NCI-H2227 treated with DMSO at 0.1 percent for 48 hours (cell line): ENCODE measurements around the gene ZACN.
"Not testable (repeated sequence)": the region's sequence is repeated elsewhere in the genome, so short reads cannot be mapped to it uniquely, and the experiment has no call there.

ENCODE experiments used
- DNase-seq: peaks from one replicate; lab custom pipeline; 2025; lab: John Stamatoyannopoulos, UW

ZACN gene

DNA sequence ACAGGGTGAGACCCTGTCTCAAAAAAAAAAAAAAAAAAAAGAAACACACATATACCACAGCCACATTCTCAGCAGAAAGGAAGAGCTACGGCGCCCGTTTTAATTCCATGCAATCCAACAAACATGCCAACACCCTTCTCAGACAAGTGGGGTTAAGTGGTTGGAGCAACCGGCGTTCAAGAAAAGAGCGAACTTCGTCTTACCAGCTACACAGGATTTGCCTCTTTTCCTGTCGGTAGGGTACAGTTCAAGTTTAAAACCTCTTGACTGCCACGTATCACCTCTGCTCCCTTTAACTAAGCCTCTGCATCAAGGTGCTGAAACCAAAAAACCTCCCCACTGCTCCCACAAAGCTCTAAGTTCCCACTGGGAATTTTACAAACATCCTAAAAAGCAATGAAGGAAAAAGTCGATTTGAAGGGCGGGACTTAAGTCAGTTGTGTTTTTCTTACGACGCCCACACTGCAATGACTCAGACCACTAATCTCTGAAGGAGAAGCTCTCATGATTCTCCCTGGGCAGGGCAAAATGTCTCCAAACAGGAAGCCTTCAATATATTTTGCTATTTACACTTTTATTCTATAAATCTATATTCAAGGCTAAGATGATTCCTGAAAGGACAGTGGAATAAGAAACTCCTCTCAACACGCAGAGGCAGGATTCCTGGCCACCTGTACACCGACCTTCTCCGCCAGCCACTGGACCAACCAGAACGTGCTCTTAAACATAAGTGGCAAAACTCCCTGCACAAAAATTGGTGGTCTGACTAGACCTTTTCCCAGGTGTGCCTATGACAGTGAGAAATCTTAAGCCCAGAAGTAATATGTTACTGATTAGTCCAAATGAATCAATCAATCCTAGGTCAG is 25.5 kb upstream of the ZACN start:
- no peak for DNase-seq

DNA sequence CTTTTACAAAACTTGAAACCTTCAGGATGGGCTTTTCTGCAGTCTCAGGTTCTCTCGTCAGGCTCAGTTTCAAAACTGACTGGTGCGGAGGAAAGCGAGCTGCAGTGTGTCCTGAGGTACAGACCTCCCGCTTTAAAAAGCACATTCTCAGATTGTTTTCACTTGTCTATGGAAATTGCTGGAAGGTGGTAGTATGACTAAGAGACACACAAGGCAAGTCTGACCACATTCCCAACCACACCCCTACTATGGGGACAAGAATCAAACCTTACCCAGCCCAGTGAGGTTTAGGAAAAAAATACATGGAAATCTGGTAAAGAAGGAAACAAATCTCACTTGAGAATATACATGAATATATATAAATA is 24.9 kb upstream of the ZACN start:
- no peak for DNase-seq

GRCh38 chr17:76056882-76057281 is 22.1 kb upstream of the ZACN start:
- no peak for DNase-seq

GRCh38 chr17:76058264-76058663 is 20.7 kb upstream of the ZACN start:
- not testable (repeated sequence) for DNase-seq

- no peak for DNase-seq
Measured at GRCh38 chr17:76063875-76064546, 15.0 kb upstream of the ZACN start.

DNA sequence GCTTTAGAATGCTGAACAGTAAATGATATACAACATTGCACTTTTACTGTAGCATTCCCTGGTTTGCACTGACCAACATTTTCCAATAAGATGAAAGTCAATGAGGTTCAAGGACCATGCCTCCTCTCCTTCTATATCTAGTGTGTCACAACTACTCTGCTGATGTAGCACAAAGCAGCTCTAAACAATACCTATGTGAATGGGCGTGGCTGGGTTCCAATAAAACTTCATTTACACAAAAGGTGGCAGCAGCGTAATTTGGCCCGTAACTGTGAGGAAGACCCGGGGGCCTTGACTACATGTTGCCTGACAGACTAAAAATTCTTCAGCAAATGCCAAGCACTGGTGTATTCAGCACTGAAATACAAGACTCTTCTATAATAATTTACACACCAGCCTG is 13.2 kb upstream of the ZACN start:
- no peak for DNase-seq

- no peak for DNase-seq
Measured at GRCh38 chr17:76071531-76072147, 7.3 kb upstream of the ZACN start.

GRCh38 chr17:76072148-76072858 is 6.7 kb upstream of the ZACN start, which contains the start of gene SRP68:
Gene SRP68, minus strand, starts transcription at chr17:76072517. Its CDS starts 26 bp downstream, at chr17:76072491.
- DNase-seq, result peak; percentile 85

DNA sequence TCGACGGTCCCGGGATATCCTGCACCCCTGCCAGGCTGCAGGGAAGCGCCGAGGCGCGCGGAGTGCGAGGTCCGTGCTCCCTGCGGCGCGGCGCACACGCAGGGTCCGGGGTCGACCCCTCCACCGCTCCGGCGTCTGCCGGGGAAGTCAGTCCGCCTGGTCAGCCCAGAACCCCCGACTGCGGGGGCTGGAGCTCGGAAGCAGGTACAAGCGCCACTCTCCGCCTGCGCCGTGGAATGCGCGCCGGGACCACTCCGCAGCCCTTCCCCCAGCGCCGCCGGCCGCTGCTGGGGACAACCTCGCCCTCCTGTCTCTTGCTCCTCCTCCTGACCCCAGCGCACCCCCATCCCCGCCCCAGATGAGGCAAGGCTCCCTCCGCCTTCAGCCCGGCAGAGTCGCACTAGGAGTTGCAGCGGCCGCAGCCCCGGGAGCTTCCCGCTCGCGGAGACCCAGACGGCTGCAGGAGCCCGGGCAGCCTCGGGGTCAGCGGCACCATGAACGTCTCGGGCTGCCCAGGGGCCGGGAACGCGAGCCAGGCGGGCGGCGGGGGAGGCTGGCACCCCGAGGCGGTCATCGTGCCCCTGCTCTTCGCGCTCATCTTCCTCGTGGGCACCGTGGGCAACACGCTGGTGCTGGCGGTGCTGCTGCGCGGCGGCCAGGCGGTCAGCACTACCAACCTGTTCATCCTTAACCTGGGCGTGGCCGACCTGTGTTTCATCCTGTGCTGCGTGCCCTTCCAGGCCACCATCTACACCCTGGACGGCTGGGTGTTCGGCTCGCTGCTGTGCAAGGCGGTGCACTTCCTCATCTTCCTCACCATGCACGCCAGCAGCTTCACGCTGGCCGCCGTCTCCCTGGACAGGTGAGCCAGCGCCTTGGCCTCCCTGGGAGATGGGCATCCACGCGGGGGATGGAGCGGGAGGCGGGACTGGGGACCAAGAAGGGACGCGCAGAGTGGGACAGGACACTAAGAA is 4.3 kb upstream of the ZACN start, which contains the start of gene GALR2:
TSS of gene GALR2 (plus strand) at position 392 of the 974 bp plus-strand sequence. CDS start at position 495, 103 bp downstream.
- DNase-seq, result no peak

- no peak for DNase-seq
Measured at GRCh38 chr17:76075364-76076145, 3.4 kb upstream of the ZACN start.

- no peak for DNase-seq
Measured at GRCh38 chr17:76076146-76076764, 2.7 kb upstream of the ZACN start.

- no peak for DNase-seq
Measured at GRCh38 chr17:76076765-76077583, 2.0 kb upstream of the ZACN start.

GRCh38 chr17:76077584-76078110 is 1.3 kb upstream of the ZACN start:
- DNase-seq, result no peak

- not testable (repeated sequence) for DNase-seq
Measured at GRCh38 chr17:76078370-76078769, 612 bp upstream of the ZACN start.

- DNase-seq, result no peak
Measured at GRCh38 chr17:76079535-76079955, 563 bp downstream of the ZACN start.

- no peak for DNase-seq
Measured at GRCh38 chr17:76079956-76080767, 1.2 kb downstream of the ZACN start.

DNA sequence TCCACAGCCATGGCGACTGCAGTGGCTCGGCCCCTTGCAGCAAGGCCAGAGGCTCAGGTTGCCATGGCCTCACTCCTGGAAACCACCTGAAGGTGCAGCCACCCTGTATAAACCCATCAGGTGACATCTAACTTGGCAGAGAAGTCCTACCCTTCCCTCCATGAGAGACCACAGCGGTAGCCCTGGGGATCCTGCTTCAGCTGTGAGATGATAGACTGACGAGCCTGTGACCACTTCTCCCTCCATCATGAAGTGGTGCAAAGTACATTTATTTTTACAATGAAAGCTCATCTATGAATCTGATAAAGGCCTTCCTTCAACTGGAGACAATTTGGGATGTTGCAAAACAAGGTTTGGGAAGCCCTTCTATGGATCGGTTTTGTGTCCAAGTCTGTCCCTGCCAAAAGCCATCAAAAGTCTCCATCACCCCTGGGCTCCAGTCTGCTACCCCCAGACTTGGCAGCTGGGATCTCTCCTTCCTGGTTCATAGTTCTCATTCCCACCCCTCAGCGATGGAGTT is 1.8 kb downstream of the ZACN start:
- DNase-seq, result no peak
